Colonic mucosa (tissue), 4 donors: ENCODE measurements around the gene RHBDF1. TPM values are rescaled to one million over a fixed set of nuclear protein-coding genes. Genes with fewer than 3 reads are reported as not detected.
"Not testable (repeated sequence)": the region's sequence is repeated elsewhere in the genome, so short reads cannot be mapped to it uniquely, and the experiment has no call there.

Experiments used
- DNase-seq: peaks from one replicate; pipeline ENCODE4 v3.0.0-alpha.2; 2020
- H3K27ac ChIP-seq: fragments of 200-600 bp; one replicate; pipeline ENCODE4 v1.8.0; 2021
- H3K27me3 ChIP-seq: fragments of 200-600 bp; one replicate; pipeline ENCODE4 v1.8.0; 2021
- H3K36me3 ChIP-seq: fragments of 200-600 bp; one replicate; pipeline ENCODE4 v1.8.0; 2021
- H3K4me1 ChIP-seq: fragments of 200-600 bp; one replicate; pipeline ENCODE4 v1.8.0; 2021; ENCODE audit warnings: mild to moderate bottlenecking
- H3K4me3 ChIP-seq: fragments of 200-600 bp; one replicate; pipeline ENCODE4 v1.8.0; 2021
- H3K9ac ChIP-seq, 2 donors: one replicate each; pipeline ENCODE4 v1.7.0; 2013; ENCODE audit warnings: control low read depth in 2 of 2, low read depth in 2 of 2, low read length in 2 of 2
- H3K9me3 ChIP-seq: fragments of 200-600 bp; one replicate; pipeline ENCODE4 v1.8.0; 2021
- CTCF ChIP-seq: fragments of 200-600 bp; IDR thresholded peaks from one replicate; pipeline ENCODE4 v1.8.0; 2022; ENCODE audit warnings: antibody characterized with exemption, mild to moderate bottlenecking
- intact Hi-C: fragments of 100-400 bp; cut with DNase I; formaldehyde crosslinking; loops from one replicate; pipeline ENCODE4 v1.14.1; 2022
- total RNA-seq, 2 donors: library from RNA; stranded (reverse); fragmentation: NEBNext Ultra II Directional in 1 of 2; extraction: Animal tissue kit (Norgen Biotek cat#: 25700) in 1 of 2; gene quantifications; one replicate each; pipeline ENCODE4 v1.2.1, GENCODE V29; 2021
- donor health status: healthy.
- donor health status: DM: no; HTN: no; CAD: no.
- donor health status: DM: no; HTN: no; CAD: no.

Gene RHBDF1
- total RNA-seq, 2 donors from 2014 or later, result 28.6 to 35.3 TPM

- Histone ChIP-seq H3K36me3 (no peaks in the 10 kb centered on the region), H3K4me3 (no peak overlapping the region), H3K27ac (no peak overlapping the region), H3K9me3 (no peaks in the 10 kb centered on the region), H3K4me1 (no peaks in the 10 kb centered on the region), H3K27me3 (no peaks in the 10 kb centered on the region), H3K9ac (no peak overlapping the region)
- no peak for TF ChIP-seq CTCF
- DNase-seq, result no peak
- intact Hi-C loops, result no loop called here
Measured at GRCh38 chr16:50769-51591, 21.5 kb downstream of the RHBDF1 start.

DNA sequence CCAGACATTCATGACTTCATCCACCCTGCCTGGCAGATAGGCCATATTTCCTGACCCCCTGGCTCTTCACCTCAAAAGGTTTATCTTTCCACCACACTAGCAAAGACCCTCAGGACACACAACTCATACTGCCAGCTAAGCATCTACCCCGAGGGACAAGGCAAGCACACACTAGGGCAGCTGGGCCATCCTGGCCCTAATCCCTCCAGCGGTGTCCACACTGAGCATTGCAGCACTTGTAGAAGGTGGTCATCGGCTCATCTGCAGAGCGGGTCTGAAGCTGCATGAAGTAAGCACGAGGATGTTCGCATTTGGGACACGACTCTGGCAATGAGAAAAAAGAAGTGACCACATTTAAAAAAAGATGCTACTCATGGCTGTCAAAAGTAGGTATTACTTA lies 25.2 kb downstream of the RHBDF1 start:
- Histone ChIP-seq H3K9me3 (no peaks in the 10 kb centered on the region), H3K36me3 (no peaks in the 10 kb centered on the region), H3K4me3 (no peak overlapping the region), H3K27ac (no peak overlapping the region), H3K27me3 (no peaks in the 10 kb centered on the region), H3K9ac (no peak overlapping the region), H3K4me1 (no peaks in the 10 kb centered on the region)
- DNase-seq, result no peak
- intact Hi-C loops, result no loop called here
- TF ChIP-seq CTCF, result no peak

DNA sequence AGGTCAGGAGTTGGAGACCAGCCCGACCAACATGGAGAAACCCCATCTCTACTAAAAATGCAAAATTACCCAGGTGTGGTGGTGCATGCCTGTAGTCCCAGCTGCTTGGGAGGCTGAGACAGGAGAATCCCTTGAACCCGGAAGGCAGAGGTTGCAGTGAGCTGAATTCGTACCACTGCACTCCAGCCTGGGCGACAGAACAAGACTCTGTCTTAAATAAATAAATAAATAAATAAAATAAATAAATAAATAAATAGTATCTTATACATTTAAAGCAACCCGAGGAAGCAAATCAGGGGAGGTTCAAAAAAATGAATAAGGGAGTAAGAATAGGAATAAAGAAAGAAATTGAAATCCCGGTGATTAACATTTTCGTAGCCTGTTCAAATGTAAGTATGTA lies 25.9 kb downstream of the RHBDF1 start:
- H3K9me3 ChIP-seq, H3K4me1 ChIP-seq, H3K9ac ChIP-seq, DNase-seq, H3K4me3 ChIP-seq, H3K27ac ChIP-seq, H3K36me3 ChIP-seq, intact Hi-C loops, H3K27me3 ChIP-seq: not testable (repeated sequence)

- Histone ChIP-seq H3K9me3 (no peaks in the 10 kb centered on the region), H3K36me3 (no peaks in the 10 kb centered on the region), H3K4me3 (no peak overlapping the region), H3K27ac (no peak overlapping the region), H3K4me1 (no peaks in the 10 kb centered on the region), H3K9ac (no peak overlapping the region), H3K27me3 (no peaks in the 10 kb centered on the region)
- no peak for DNase-seq
- no peak for TF ChIP-seq CTCF
- intact Hi-C loops, result no loop called here
Measured at GRCh38 chr16:45454-45853, 27.0 kb downstream of the RHBDF1 start.

DNA sequence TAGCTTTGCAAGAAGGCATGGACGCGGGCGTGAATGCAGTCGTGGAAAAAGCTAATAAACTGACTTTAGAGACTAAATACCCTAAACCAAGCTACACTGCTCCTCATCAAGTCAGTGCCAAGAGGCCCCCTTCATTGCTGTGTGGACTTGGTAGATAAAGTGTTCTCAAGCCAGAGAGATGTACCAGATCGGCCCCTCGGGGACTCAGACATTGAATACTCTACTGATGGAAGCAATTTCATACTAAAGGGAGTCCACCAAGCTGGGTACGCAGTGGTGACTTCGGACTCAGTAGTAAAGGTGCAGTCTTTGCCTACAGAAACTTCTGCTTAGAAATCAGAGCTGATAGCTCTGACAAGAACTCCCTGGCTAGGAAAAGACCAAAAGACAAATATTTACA lies 27.8 kb downstream of the RHBDF1 start:
- Histone ChIP-seq H3K4me1 (no peaks in the 10 kb centered on the region), H3K27me3 (no peaks in the 10 kb centered on the region), H3K27ac (no peak overlapping the region), H3K36me3 (no peaks in the 10 kb centered on the region), H3K9ac (no peak overlapping the region), H3K4me3 (no peak overlapping the region), H3K9me3 (no peaks in the 10 kb centered on the region)
- intact Hi-C loops, result no loop called here
- no peak for TF ChIP-seq CTCF
- DNase-seq, result no peak

DNA sequence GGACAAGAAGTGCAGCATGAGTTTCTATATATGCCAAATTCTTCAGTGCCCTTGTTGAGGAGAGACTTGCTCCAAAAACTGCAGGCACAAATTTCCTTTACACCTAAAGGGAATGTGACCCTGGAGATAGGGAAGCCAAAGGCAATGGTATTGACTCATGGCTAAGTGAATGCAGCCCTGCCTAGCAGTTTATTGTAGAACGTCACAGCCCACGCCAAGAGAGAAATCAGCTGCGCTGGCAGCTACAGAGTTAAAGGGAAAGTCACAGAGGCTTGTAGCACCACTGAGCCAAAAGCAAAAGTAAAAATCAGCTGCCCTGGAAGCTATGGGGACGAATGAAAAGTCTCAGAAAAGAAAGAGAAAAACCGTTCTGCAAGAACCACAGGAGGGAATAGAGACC lies 29.1 kb downstream of the RHBDF1 start:
- Histone ChIP-seq H3K4me1 (peaks cover 7% of the 10 kb centered on the region), H3K4me3 (no peak overlapping the region), H3K36me3 (no peaks in the 10 kb centered on the region), H3K27me3 (no peaks in the 10 kb centered on the region), H3K27ac (no peak overlapping the region), H3K9me3 (no peaks in the 10 kb centered on the region), H3K9ac (no peak overlapping the region)
- TF ChIP-seq CTCF, result no peak
- intact Hi-C loops, result no loop called here
- DNase-seq, result no peak
